HG02763 (cell line): ENCODE measurements around the gene CCDC107.
"Not testable (repeated sequence)": the region's sequence is repeated elsewhere in the genome, so short reads cannot be mapped to it uniquely, and the experiment has no call there.

ENCODE experiments used
- ATAC-seq: cut with Tn5 transposase; IDR thresholded peaks from one replicate; pipeline ENCODE4 v1.9.1; 2021; ENCODE audit warnings: mild to moderate bottlenecking, moderate library complexity; ENCODE audit not compliant: unreplicated experiment

CCDC107 gene, protein sequence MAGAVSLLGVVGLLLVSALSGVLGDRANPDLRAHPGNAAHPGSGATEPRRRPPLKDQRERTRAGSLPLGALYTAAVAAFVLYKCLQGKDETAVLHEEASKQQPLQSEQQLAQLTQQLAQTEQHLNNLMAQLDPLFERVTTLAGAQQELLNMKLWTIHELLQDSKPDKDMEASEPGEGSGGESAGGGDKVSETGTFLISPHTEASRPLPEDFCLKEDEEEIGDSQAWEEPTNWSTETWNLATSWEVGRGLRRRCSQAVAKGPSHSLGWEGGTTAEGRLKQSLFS

DNA sequence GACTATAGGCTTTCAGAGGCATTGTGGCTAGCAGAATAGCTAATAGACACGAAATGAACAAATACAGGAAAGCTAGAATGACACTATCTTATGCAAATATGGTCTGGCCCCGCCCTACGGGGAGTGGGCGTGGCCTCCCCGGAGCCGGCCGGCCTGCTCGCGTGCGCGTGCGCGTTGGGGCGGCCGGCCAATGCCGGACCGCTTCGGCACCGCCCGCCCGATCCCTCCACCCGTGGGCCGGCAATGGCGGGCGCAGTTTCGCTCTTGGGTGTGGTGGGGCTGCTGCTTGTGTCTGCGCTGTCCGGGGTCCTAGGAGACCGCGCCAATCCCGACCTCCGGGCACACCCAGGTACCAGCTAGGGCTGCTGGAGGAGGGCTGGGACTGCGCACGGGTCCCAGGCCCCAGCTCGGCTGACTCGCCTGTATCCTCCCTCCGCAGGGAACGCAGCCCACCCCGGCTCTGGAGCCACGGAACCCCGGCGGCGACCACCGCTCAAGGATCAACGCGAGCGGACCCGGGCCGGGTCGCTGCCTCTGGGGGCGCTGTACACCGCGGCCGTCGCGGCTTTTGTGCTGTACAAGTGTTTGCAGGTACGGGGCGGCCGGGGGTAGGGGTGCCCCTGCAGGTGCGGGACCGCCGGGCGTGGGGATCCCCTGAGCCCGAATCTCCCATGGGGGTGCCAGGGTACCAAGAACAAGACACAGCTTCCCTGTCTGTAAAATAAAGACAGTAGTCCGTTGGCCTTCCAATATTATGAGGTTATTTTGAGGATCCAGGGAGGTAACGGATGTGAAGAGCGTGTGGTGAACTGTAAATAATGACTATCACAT lies at the start of gene CCDC107:
Gene CCDC107 (plus strand): TSS at position 156 of the 831 bp plus-strand sequence. CDS start 88 bp downstream, at position 244.
- peak; percentile 60 for ATAC-seq

DNA sequence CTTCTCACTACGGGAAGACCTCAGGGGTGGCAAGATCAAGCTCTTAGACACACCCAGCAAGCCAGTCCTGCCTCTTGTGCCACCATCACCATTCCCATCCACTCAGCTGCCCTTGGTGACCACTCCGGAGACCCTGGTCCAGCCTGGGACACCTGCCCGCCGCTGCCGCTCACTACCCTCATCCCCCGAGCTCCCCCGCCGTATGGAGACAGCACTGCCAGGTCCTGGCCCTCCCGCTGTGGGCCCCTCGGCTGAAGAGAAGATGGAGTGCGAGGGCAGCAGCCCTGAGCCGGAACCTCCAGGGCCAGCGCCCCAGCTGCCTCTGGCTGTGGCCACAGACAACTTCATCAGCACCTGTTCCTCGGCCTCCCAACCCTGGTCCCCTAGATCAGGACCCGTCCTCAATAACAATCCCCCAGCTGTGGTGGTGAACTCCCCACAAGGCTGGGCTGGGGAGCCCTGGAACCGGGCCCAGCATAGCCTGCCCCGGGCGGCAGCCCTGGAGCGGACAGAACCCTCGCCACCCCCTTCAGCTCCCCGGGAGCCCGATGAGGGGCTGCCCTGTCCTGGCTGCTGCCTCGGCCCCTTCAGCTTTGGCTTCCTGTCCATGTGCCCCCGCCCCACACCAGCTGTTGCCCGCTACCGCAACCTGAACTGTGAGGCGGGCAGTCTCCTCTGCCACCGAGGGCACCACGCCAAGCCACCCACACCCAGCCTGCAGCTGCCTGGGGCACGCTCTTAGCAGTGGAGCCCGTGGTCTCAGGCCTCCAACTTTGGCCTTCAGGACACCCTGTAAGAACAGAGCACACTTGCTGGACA lies 48.9 kb upstream of the CCDC107 start:
- ATAC-seq = no peak

DNA sequence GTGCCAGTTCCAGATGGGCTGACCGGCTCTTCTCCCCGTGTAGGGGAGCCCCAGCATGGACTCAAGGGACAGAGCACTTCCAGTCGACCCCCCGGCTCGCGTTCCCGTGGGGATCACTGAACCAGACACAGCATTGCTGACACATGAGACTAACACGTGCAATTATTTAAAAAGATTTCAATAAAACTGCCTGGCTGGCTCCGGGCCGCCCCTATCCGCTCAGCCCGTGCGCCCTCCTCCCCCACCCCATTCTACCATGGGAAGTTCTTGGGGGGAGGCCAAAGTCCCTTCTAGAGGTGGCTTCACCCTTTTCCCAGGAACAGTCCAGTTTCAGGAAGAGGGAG lies 48.3 kb upstream of the CCDC107 start:
- no peak for ATAC-seq

DNA sequence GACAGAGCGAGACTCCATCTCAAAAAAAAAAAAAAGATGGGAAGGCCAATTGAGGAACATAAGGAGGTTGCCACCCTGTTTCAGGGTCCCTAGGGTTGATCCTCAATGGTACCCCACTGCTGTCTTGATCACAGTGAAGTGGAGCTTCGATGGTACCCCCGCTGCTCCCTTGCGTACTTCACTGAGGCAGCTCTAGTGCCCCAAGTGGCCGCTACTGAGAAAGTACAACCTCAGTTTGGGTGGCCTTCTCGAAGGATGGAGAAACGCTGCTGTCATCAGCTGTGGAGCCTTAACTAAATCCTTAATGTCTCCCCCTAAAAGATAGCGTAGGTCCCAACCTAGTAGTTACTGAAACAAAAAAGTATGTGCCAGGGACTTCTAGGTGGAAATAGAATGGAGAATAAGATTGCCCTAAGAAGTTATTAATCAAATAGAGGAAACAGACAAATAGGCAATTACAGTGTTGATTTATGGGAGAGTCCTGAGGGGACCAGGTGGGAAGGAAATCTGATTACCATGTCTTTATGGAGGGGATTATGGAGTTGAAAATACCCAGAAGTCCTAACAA lies 46.8 kb upstream of the CCDC107 start:
- ATAC-seq = no peak

DNA sequence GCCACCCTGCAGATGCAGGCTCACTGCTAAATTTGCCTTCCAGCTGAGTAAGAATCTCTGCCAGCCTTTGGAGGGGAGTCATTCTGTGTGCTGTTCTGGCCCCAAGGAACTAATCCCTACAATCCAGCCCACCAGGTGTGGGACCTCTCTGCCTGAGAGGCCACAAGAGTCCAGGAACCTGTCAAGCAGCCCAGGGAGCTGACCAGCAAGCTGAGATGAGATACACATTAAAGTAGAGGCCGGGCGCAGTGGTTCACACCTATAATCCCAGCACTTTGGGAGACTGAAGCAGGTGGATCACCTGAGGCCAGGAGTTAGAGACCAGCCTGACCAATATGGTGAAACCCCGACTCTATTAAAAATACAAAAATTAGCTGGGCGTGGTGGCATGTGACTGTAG lies 46.0 kb upstream of the CCDC107 start:
- not testable (repeated sequence) for ATAC-seq

DNA sequence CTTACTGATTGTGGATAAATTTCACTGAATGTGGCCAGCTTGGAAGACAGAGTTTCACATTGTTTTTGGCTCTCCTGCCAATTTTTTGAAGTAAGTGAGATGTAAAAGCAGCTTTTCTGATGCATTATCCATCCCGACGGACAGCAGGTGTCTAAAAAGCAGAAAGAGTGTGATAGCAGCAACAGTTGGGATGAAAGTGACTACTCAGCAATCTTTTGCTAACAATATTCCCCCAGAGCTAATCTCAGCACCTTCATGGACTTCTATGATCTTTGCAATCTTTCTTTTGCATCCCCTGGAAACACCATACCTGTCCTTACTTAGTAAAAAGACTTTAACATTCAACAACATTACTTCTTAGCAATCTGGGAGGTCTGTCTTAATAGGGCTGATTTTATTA lies 45.2 kb upstream of the CCDC107 start:
- ATAC-seq = no peak

DNA sequence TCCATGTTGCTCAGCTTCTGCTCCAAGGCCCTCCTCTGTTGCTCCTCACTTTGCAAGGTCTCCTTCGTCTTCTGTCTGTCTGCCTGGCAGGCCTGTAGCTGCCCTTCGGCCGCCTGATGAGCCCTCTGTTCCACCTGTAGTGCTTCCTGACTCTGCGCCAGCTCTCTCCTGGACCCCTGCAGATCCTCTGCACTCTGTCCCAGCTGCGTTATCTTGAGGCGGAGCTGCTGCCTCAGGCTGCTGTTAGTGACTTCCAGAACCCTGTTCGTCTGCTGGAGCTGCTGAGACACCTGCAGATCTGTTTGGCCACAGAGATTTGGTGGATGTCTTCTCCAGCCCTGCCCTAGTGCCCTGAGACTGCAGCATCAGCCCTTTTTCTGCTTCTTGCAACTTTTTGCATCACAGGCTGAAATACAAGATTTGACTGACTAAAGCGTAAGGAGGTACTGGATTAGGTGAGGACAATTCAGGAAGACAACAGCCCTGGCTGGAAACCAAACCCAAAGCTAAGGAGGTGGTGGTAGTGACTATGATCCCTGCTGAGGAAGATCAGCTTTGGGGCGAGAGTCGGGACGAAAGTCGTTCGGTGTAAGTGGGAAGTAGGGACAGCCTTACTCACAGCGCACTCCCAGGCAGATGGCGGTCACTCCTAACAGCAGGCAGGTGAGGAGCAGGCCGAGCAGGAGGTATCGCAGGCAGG lies 42.0 kb upstream of the CCDC107 start:
- no peak for ATAC-seq

DNA sequence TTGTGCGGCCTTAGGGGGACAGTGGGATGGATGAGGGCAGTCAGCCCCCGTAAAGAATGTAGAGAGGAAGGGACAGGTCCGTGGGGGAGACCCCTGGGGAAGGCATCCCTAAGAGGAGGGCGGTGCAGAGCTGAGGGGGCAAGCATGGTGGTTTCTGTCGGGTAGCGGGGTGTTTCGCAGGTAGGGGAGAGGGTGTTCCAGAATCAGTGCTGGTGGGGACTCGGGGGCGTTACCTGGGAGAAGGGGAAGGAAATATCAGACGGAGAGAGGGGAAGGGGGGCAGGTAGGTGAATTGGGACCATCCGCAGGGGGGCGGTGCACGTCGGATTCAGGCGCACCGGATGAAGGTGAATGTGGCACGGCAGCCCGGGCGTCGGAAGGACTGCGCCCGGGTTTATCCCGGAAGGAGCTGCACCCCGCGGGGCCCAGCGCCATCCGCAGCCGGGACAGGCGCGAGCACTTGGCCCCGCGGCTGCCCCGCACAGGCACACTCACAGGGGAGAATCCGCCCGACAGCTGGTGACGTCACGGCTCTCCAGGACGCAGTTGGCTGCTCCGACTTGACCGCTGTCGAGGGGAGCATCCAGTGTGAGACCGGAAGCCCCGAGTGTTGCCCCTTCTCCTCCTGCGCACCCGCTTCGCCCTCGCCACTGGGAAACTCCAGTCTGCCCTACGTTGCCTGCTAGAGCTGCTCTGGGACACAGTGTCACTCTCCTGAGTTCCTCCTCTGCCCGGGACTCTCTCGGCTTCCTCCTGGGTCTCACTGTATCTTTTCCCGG lies 41.2 kb upstream of the CCDC107 start:
- no peak for ATAC-seq

DNA sequence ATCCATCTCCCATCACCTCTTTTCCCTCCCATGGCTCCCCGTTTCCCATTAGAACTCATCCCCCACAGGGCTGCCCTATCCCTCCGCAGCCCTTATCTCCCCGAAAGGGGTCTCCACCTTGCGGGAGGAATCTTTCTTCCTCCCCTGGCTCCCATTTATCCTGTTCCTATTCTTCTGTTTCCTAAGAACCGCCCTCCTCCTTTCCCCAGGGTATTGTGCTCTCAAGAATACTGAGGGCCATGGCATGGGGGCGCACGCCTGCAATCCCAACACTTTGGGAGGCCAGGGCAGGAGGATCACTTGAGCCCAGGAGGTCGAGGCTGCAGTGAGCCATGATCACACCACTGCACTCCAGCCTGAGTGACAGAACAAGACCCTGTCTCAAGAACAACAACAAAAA lies 40.5 kb upstream of the CCDC107 start:
- no peak for ATAC-seq

DNA sequence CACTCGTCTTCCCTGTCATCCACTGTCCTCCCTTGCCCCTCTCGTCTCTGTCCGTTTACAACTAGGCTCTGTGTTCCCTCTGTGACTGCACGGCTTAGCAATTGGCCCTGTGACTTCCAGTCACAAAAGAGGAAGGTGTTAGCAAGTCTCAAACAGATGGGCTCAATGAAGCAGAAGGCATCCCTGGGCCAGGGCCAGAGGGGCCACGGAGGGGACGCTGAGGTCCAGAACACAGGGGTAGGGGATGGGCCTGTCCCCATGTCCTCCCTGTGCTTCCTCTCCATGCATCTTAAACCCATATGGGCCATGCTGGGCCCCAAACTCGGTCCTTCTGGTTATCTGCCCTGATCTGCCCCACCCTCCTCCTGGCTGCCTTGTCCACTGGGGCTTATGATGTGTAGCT lies 39.8 kb upstream of the CCDC107 start, which contains the start of gene CD72:
Gene CD72 (minus strand): TSS at position 89 of the 403 bp plus-strand sequence. CDS start 110 bp downstream, outside the sequence.
- ATAC-seq = no peak

DNA sequence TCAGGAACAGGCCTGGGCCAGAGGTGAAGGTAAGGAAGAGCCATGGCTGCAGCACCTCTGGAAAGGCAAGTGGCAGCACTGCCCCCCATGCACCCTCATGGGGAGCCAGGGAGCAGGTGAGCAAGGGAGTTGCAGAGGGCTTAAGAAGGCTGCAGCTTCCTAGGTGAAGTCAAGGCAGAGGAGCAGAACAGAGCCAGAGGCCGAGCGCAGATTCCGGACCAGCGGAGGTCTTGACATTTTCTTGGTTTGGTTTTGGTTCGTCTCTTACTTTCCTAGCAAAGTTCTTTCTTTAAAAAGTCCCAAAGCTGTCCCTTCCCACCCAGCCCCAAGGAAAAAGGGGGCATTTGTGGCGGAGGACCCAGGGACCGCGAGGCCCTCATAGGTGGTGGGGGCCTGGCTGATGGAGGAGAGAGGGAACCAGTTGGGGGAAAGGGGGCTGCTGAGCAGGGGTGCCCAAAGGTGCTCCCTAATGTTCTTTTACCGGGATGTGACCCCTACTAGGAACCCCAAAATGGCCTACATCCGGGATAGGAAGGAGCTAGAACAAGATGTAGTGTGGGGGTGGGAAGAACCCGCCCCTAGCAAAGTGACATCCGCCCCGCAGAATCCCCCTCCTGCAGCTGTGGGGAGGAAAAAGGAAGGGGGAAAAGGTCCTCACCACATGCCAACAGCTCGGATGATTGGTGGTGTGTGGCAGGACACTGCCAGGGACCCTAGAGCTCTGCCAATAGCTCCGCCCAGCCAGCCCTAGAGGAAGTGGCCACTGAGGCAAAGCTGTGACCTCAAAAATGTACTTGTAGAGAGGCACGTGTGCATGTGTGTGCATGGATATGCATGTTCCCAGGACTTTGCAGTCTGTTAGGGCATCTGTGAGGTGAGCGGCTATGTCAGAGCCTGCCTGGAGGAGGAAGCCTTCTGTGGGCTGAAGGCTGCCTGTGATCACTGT lies 39.0 kb upstream of the CCDC107 start:
- peak; percentile 35 for ATAC-seq

DNA sequence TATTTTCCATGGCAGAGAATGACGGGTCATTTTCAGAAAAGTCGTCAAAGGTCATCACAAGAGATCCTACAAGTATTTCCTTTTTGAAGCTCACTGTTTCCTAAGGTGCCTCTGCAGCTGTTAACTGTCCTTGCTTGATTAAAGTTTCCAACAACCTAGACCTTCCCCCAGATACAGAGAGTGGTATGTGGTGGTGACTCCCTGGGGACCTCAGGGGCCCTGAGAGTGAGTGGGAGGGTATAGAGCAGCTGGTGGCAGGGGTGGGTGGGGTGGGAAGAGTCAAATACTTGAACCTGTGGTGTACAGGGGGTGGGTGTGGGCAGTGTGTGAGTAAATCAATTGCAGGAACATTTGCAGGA lies 38.3 kb upstream of the CCDC107 start:
- ATAC-seq = peak; percentile 66

DNA sequence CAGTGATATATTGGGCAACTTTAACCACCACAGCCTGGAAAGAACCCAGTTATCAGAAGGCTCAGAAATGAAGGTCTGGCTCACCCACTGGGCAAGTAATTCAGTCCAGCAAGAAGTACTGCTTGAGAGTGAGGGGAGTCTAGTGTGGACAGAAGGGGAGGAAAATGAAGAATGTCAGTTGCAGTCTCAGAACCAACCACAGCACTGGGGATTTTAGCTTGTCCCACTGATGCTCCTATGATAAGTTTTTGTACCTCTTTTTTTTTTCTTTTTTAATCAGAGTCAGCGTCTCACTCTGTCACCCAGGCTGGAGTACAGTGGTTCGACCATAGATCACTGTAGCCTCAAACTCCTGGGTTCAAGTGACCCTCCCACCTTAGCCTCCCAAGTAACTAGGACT lies 30.5 kb upstream of the CCDC107 start:
- no peak for ATAC-seq

DNA sequence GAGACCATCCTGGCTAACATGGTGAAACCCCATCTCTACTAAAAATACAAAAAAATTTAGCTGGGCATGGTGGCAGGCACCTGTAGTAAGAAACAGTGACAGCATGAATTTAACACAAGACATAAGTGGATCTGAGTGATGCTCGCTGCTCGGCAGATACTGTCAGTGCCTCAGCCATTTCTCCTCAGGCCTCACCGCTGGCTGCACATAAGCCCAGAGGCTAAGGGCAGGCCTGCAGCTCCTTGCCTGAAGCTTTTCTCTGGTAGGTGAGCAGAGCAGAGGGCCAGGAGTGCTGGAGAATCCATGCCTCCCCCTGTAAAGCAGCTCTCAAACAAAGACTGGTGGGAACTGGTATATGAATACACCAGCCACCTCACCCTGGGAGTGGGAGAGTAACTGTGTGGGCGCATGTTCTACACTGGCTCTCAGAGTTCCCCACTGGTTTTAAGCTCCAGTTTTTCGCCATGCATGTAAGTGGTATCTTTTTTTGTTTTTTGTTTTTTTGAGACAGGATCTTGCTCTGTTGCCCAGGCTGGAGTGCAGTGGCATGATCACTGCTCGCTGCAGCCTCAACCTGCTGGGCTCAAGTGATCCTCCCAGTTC lies 29.6 kb upstream of the CCDC107 start:
- ATAC-seq = no peak

DNA sequence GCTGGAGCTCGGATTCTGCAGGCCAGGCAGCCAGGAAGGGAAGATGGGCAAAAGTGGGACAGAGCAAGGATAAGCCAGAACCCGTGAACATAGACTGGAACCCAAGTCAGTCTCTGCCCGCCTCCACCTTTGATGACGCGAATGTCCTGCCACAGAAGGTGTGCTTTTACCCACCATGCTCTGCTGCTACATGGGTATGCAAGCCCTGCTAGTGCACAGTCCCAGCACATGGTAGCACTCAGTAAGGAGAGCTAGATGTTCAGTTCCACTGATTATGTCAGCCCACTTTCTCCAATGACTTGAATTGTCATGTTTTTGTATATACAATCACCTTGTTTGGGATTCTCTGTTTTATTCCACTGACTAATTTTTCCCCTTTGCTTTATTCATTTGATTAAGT lies 28.5 kb upstream of the CCDC107 start:
- no peak for ATAC-seq

DNA sequence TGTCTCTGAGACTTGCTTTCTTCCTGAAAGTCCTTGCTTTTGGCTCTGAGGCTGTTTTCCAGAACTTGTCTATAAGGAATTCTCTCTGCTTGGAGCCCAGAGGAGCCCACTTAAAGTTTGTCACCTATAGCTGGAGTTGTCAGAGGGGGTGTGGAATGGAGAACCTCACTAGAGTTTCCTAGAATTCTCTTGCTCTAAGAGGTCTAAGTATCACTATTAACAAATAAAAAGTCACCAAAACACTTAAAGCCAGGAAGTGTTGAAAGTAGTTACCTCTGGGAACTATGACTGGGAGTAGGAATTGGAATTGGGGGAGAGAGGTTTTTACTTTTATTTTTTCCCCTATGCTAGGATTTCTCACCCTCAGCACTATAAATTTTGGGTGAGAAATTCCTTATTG lies 22.4 kb upstream of the CCDC107 start:
- no peak for ATAC-seq

DNA sequence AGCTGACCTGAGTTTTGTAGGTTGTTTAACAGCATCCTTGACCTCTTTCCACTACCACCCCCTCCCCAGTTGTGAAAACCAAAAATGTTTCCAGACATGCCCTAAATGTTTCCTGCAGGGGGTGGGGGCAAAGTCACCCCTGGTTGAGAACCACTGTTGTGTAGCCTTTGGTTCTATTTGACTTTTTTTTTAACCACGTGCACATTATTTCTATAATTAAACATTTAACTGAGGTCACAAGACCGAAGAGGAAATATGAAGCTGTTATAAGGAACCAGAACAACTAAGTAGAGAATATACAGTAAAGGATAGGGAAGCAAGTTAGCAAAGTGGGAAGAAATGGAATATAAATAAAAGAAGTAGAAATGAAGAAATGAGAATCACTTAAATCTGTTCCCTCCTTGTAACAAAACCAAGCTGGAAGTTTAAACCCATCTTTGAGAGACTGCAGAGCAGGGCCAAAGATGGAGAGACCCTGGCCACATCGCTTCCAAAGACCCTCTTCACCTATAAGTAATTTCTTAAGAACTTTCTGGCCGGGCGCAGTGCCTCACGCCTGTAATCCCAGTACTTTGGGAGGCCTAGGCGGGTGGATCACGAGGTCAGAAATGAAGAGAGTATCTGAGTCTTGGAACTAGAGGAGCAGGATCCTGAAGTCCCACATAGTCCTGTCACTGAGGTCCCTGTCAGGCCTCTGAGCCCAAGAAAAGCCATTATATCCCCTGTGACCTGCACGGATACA lies 21.8 kb upstream of the CCDC107 start:
- no peak for ATAC-seq

DNA sequence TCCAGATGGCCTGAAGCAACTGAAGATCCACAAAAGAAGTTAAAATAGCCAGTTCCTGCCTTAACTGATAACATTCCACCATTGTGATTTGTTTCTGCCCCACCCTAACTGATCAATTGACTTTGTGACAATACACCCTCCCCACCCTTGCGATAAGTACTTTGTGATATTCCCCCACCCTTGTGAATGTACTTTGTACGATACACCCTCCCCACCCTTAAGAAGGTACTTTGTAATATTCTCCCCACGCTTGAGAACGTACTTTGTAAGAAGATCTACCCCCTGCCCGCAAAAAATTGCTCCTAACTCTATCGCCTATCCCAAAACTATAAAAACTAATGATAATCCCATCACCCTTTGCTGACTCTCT lies 21.2 kb upstream of the CCDC107 start:
- not testable (repeated sequence) for ATAC-seq
